CD4-positive, alpha-beta T cell (primary cell): ENCODE data around the gene CLPTM1. TPM values are rescaled to one million over a fixed set of nuclear protein-coding genes. Genes with fewer than 3 reads are reported as not detected.

Source experiments
- ATAC-seq: fragments of 200-7000 bp; cut with Tn5 transposase; one replicate; pipeline ENCODE4 v1.10.0; 2022; ENCODE audit warnings: mild to moderate bottlenecking; ENCODE audit not compliant: poor library complexity
- CTCF ChIA-PET: fragments of 350-600 bp; sonication (Branson Sonifier 250); formaldehyde crosslinking; loops from one replicate; lab custom pipeline; 2021; ENCODE audit warnings: antibody characterized with exemption, inconsistent platforms; lab: Charles Lee
- POLR2A ChIA-PET: fragments of 350-600 bp; sonication (Branson Sonifier 250); formaldehyde crosslinking; loops from one replicate; lab custom pipeline; 2021; ENCODE audit warnings: antibody characterized with exemption, inconsistent platforms; lab: Charles Lee
- DNase-seq, 14 experiments: peaks; one replicate each; pipeline ENCODE4 v3.0.0-alpha.2; 2013 to 2020; ENCODE audit warnings: mixed read lengths in 2 of 14
- H3K27ac ChIP-seq, 2 donors: one replicate each; pipeline versions ENCODE4 v1.5.1 to v1.7.0; 2013; ENCODE audit warnings: low read length in 2 of 2, low read depth in 1 of 2, mild to moderate bottlenecking in 1 of 2
- H3K27me3 ChIP-seq, 2 experiments: 1 replicate in 1 of 2; 2 replicates in 1 of 2; pipeline versions ENCODE4 v1.6.1 to v1.7.0; 2013; ENCODE audit warnings: low read length in 2 of 2, control low read depth in 1 of 2, mild to moderate bottlenecking in 1 of 2, moderate library complexity in 1 of 2; ENCODE audit not compliant: insufficient read depth in 2 of 2, control insufficient read depth in 1 of 2
- H3K36me3 ChIP-seq: one replicate; pipeline ENCODE4 v1.6.1; 2013; ENCODE audit warnings: low read length, control low read depth; ENCODE audit not compliant: insufficient read depth
- H3K4me1 ChIP-seq: one replicate; pipeline ENCODE4 v1.6.1; 2013; ENCODE audit warnings: low read length, control low read depth; ENCODE audit not compliant: insufficient read depth
- H3K4me3 ChIP-seq: one replicate; pipeline ENCODE4 v1.5.1; 2013; ENCODE audit warnings: mild to moderate bottlenecking, low read length, moderate library complexity
- H3K9me3 ChIP-seq, 2 experiments: 1 replicate in 1 of 2; 2 replicates in 1 of 2; pipeline versions ENCODE4 v1.6.1 to v1.7.0; 2013; ENCODE audit warnings: low read length in 2 of 2, mild to moderate bottlenecking in 2 of 2, control low read depth in 1 of 2, moderate library complexity in 1 of 2; ENCODE audit not compliant: control insufficient read depth in 1 of 2, insufficient read depth in 1 of 2
- H3K27ac Mint-ChIP-seq: one replicate; pipeline ENCODE4 v1.8.0; 2020; ENCODE audit warnings: mixed read lengths
- H3K27me3 Mint-ChIP-seq: one replicate; pipeline ENCODE4 v1.8.0; 2021; ENCODE audit warnings: mixed read lengths
- H3K36me3 Mint-ChIP-seq: one replicate; pipeline ENCODE4 v1.8.0; 2021; ENCODE audit warnings: low read depth, mixed read lengths
- H3K4me1 Mint-ChIP-seq: one replicate; pipeline ENCODE4 v1.8.0; 2021; ENCODE audit warnings: low read depth, mixed read lengths
- H3K4me3 Mint-ChIP-seq: one replicate; pipeline ENCODE4 v1.8.0; 2020; ENCODE audit warnings: mild to moderate bottlenecking, mixed read lengths
- H3K9me3 Mint-ChIP-seq: one replicate; pipeline ENCODE4 v1.8.0; 2020; ENCODE audit warnings: mixed read lengths
- CTCF ChIP-seq: fragments of 200-600 bp; IDR thresholded peaks from one replicate; pipeline ENCODE4 v1.8.0; 2022; ENCODE audit warnings: antibody characterized with exemption, mild to moderate bottlenecking
- intact Hi-C, 2 experiments: fragments of 100-400 bp; cut with DNase I in 1 of 2; cut with micrococcal nuclease in 1 of 2; formaldehyde crosslinking; loops; one replicate each; pipeline versions ENCODE4 v1.15.1 to v1.9.0; 2023 to 2025; cut with DNase I, micrococcal nuclease
- total RNA-seq, 174 experiments: library from RNA in 2 of 174; stranded (reverse) in 2 of 174; gene quantifications; one replicate each; pipeline ENCODE4 v1.2.3 and lab custom pipeline; 2021 to 2026

The CLPTM1 gene
- total RNA-seq, 2 experiments from 2014 or later: 71.0 to 72.7 TPM

DNA sequence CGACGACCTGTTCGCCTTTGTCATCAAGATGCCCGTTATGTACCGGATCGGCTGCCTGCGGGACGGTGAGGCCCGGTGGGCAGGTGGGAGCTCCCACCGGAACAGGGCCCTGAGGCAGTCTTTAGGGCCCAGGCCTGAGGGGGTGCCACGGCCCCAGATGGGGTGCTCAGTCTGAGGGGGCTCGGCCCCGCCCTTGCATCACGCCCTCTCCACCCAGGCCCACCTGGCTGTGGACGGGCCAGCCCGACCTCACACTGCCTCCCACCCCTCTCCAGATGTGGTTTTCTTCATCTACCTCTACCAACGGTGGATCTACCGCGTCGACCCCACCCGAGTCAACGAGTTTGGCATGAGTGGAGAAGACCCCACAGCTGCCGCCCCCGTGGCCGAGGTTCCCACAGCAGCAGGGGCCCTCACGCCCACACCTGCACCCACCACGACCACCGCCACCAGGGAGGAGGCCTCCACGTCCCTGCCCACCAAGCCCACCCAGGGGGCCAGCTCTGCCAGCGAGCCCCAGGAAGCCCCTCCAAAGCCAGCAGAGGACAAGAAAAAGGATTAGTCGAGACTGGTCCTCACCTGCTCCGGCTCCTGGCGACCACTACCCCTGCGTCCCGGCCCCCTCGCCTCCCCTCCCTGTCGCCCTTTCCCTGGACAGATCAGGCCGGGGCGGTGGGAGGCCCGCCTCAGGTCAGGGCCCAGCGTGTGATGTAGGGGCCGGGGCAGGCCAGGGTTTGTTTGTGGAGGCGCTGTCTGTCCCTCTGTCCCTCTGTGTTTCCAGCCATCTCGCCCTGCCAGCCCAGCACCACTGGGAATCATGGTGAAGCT, 37.4 kb downstream of the CLPTM1 start:
- no peak overlapping the region for H3K27ac ChIP-seq
- DNase-seq (peak in 1 of 14 experiments; percentile 22), ATAC-seq (no peak)
- no peaks in the 10 kb centered on the region for H3K4me1 ChIP-seq
- Mint-ChIP-seq H3K27ac (no peak overlapping the region), H3K9me3 (no peaks in the 10 kb centered on the region), H3K27me3 (no peaks in the 10 kb centered on the region), H3K4me1 (no peaks in the 10 kb centered on the region), H3K4me3 (no peak overlapping the region), H3K36me3 (peaks cover 31% of the 10 kb centered on the region)
- H3K36me3 ChIP-seq: peaks cover 48% of the 10 kb centered on the region
- TF ChIP-seq CTCF: no peak
- ChIA-PET POLR2A (interaction anchor here (1.6 kb wide), 1 partner anchor 9 kb away, joined by 4 read pairs; no protein-coding TSS in a partner anchor), CTCF (interaction anchor here (5.2 kb wide), 1 partner anchor 67 kb away, joined by 34 read pairs; no protein-coding TSS in a partner anchor)
- H3K9me3 ChIP-seq: no peaks in the 10 kb centered on the region
- H3K4me3 ChIP-seq: no peak overlapping the region
- intact Hi-C loops: no loop called here
- no peaks in the 10 kb centered on the region for H3K27me3 ChIP-seq

DNA sequence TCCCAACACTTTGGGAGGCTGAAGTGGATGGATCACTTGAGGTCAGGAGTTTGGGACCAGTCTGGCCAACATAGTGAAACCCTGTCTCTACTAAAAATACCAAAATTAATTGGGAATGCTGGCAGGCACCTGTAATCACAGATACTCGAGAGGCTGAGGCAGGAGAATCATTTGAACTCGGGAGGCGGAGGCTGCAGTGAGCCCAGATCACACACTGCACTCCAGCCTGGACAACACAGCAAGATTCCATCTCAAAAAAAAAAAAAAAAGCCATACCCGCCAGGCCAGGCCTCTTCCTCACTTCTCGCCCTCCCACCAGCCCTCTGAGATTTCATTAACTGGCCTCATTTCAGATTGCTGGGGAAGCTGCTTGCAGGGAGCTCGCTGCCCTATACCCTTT, 38.3 kb downstream of the CLPTM1 start:
- Histone ChIP-seq H3K4me1 (no peaks in the 10 kb centered on the region), H3K36me3 (peaks cover 38% of the 10 kb centered on the region), H3K4me3 (no peak overlapping the region), H3K9me3 (no peaks in the 10 kb centered on the region), H3K27ac (no peak overlapping the region), H3K27me3 (no peaks in the 10 kb centered on the region)
- Mint-ChIP-seq H3K27ac (no peak overlapping the region), H3K36me3 (peaks cover 26% of the 10 kb centered on the region), H3K27me3 (no peaks in the 10 kb centered on the region), H3K4me3 (no peak overlapping the region), H3K4me1 (no peaks in the 10 kb centered on the region), H3K9me3 (no peaks in the 10 kb centered on the region)
- intact Hi-C loops: no loop called here
- ChIA-PET POLR2A (interaction anchor here (1.6 kb wide), 1 partner anchor 8 kb away, joined by 4 read pairs; no protein-coding TSS in a partner anchor), CTCF (no interaction called here)
- DNase-seq (no peak), ATAC-seq (no peak)
- TF ChIP-seq CTCF: no peak

- intact Hi-C loops: no loop called here
- ChIA-PET CTCF (no interaction called here), POLR2A (no interaction called here)
Observed at GRCh38 chr19:44993926-44994537, 38.9 kb downstream of the CLPTM1 start.

More at GRCh38 chr19:44993926-44994537, 38.9 kb downstream of the CLPTM1 start:
- Mint-ChIP-seq H3K27ac (no peak overlapping the region), H3K36me3 (peaks cover 21% of the 10 kb centered on the region), H3K27me3 (no peaks in the 10 kb centered on the region), H3K4me1 (no peaks in the 10 kb centered on the region), H3K4me3 (no peak overlapping the region), H3K9me3 (no peaks in the 10 kb centered on the region)
- Histone ChIP-seq H3K4me3 (no peak overlapping the region), H3K4me1 (no peaks in the 10 kb centered on the region), H3K27me3 (no peaks in the 10 kb centered on the region), H3K9me3 (no peaks in the 10 kb centered on the region), H3K27ac (no peak overlapping the region), H3K36me3 (peaks cover 36% of the 10 kb centered on the region)
- no peak for TF ChIP-seq CTCF
- ATAC-seq (no peak), DNase-seq (peak in 1 of 14 experiments; percentile 19)
